Neural progenitor cell (in vitro differentiated cells): Measurements from ENCODE around the gene PUM2.

Experiments used
- EZH2 ChIP-seq: fragments of 200-600 bp; sonication (generic); IDR thresholded peaks from 2 replicates; pipeline ENCODE4 v1.6.1; 2017; ENCODE audit warnings: antibody characterized with exemption, mild to moderate bottlenecking, moderate library complexity
- EZH2phosphoT487 ChIP-seq: fragments of 200-600 bp; sonication (generic); IDR thresholded peaks from 2 replicates; pipeline ENCODE4 v1.6.1; 2017; ENCODE audit warnings: antibody characterized with exemption
- TF ChIP-seq, protein P1 (sequence below): fragments of 200-600 bp; sonication (generic); IDR thresholded peaks from 2 replicates; pipeline ENCODE4 v1.5.1; 2017; ENCODE audit warnings: antibody characterized with exemption, mild to moderate bottlenecking

GRCh38 chr2:20231159-20231558, 119.5 kb downstream of the PUM2 start:
- TF ChIP-seq, protein P1, sequence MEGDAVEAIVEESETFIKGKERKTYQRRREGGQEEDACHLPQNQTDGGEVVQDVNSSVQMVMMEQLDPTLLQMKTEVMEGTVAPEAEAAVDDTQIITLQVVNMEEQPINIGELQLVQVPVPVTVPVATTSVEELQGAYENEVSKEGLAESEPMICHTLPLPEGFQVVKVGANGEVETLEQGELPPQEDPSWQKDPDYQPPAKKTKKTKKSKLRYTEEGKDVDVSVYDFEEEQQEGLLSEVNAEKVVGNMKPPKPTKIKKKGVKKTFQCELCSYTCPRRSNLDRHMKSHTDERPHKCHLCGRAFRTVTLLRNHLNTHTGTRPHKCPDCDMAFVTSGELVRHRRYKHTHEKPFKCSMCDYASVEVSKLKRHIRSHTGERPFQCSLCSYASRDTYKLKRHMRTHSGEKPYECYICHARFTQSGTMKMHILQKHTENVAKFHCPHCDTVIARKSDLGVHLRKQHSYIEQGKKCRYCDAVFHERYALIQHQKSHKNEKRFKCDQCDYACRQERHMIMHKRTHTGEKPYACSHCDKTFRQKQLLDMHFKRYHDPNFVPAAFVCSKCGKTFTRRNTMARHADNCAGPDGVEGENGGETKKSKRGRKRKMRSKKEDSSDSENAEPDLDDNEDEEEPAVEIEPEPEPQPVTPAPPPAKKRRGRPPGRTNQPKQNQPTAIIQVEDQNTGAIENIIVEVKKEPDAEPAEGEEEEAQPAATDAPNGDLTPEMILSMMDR = no peak
- TF ChIP-seq EZH2 = no peak
- no peak for TF ChIP-seq EZH2phosphoT487
